ENCODE data around the gene SFTA2.
A peak's percentile ranks its signal among the peaks of the same experiment; 100 is the strongest.

The SFTA2 gene

GRCh38 chr6:30897882-30898281 is 34.1 kb downstream of the SFTA2 start (continued):
- TF ChIP-seq TRIM28 (IDR thresholded peaks at IDR 0.05; ENCODE audit: borderline replicate concordance, low read length), result no peak
- TF ChIP-seq, protein P1, sequence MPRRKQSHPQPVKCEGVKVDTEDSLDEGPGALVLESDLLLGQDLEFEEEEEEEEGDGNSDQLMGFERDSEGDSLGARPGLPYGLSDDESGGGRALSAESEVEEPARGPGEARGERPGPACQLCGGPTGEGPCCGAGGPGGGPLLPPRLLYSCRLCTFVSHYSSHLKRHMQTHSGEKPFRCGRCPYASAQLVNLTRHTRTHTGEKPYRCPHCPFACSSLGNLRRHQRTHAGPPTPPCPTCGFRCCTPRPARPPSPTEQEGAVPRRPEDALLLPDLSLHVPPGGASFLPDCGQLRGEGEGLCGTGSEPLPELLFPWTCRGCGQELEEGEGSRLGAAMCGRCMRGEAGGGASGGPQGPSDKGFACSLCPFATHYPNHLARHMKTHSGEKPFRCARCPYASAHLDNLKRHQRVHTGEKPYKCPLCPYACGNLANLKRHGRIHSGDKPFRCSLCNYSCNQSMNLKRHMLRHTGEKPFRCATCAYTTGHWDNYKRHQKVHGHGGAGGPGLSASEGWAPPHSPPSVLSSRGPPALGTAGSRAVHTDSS (tag by site-specific recombination; IDR thresholded peaks at IDR 0.05), result no peak
- TF ChIP-seq ZNF404 (tag by site-specific recombination; IDR thresholded peaks at IDR 0.05), result no peak
- no peak for TF ChIP-seq KLF16 (tag by site-specific recombination; IDR thresholded peaks at IDR 0.05)
- TF ChIP-seq ZNF658 (tag by site-specific recombination; IDR thresholded peaks at IDR 0.05), result no peak
- TF ChIP-seq, protein P2, sequence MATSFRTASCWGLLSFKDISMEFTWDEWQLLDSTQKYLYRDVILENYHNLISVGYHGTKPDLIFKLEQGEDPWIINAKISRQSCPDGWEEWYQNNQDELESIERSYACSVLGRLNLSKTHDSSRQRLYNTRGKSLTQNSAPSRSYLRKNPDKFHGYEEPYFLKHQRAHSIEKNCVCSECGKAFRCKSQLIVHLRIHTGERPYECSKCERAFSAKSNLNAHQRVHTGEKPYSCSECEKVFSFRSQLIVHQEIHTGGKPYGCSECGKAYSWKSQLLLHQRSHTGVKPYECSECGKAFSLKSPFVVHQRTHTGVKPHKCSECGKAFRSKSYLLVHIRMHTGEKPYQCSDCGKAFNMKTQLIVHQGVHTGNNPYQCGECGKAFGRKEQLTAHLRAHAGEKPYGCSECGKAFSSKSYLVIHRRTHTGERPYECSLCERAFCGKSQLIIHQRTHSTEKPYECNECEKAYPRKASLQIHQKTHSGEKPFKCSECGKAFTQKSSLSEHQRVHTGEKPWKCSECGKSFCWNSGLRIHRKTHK (tag by site-specific recombination; IDR thresholded peaks at IDR 0.05), result no peak
- no peak for TF ChIP-seq ZNF624 (tag by site-specific recombination; IDR thresholded peaks at IDR 0.05)
- TF ChIP-seq, protein P3, sequence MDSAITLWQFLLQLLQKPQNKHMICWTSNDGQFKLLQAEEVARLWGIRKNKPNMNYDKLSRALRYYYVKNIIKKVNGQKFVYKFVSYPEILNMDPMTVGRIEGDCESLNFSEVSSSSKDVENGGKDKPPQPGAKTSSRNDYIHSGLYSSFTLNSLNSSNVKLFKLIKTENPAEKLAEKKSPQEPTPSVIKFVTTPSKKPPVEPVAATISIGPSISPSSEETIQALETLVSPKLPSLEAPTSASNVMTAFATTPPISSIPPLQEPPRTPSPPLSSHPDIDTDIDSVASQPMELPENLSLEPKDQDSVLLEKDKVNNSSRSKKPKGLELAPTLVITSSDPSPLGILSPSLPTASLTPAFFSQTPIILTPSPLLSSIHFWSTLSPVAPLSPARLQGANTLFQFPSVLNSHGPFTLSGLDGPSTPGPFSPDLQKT (IDR thresholded peaks at IDR 0.05; ENCODE audit: borderline replicate concordance, low read depth, low read length), result no peak
- TF ChIP-seq TSHZ1 (tag by site-specific recombination; IDR thresholded peaks at IDR 0.05; ENCODE audit: borderline replicate concordance), result no peak
- no peak for TF ChIP-seq ZNF548 (tag by site-specific recombination; IDR thresholded peaks at IDR 0.05)
- TF ChIP-seq ZNF23 (tag by site-specific recombination; IDR thresholded peaks at IDR 0.05; ENCODE audit: borderline replicate concordance), result no peak

GRCh38 chr6:30896541-30896940 is 35.4 kb downstream of the SFTA2 start:
- Histone ChIP-seq H3K4me3 (ENCODE audit: low read depth, low read length) (no peak overlapping the region), H3K36me3 (ENCODE audit: control insufficient read depth in 2 of 2, insufficient read depth in 1 of 2, low read length in 2 of 2) (peaks cover 22 to 81% of the 10 kb centered on the region in 2 experiments), H3K9me3 (ENCODE audit: control insufficient read depth, insufficient read depth, low read depth, low read length) (no peaks in the 10 kb centered on the region), H3K4me1 (ENCODE audit: control insufficient read depth, insufficient read depth, low read length) (no peaks in the 10 kb centered on the region), H3K27ac (ENCODE audit: extremely low read depth, low read depth, low read length) (no peak overlapping the region)
- ChIA-PET POLR2A (interaction anchor here (0.9 to 1.5 kb wide), 3 partner anchors 11 to 14 kb away, joined by 3 read pairs; partner anchors contain the start of gene DDR1), CTCF (interaction anchor here (0.5 to 1.2 kb wide), 3 partner anchors 168 to 515 kb away, joined by 3 to 4 read pairs (median 3); no protein-coding TSS in a partner anchor)
- TF ChIP-seq ZNF555 (tag by site-specific recombination; conservative IDR thresholded peaks at IDR 0.05), result no peak
- no peak for TF ChIP-seq ZNF600 (tag by site-specific recombination; IDR thresholded peaks at IDR 0.05)

DNA sequence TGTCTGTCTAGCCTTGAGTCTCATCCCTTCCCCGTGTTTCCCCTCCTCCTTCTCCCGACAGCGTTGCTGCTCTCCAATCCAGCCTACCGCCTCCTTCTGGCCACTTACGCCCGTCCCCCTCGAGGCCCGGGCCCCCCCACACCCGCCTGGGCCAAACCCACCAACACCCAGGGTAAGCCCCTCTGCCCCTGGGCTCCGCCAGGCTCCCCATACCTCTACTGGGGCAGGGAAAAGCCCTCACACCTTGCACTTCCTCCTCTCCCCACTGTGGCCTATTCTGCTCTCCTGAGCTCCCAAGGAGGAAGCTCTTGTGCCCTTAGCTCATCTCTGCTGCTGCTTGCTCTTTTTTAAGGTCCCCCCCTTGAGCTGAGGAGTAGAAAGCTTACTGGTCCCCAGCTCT is 36.6 kb downstream of the SFTA2 start:
- no peak for TF ChIP-seq ZBTB49 (tag by site-specific recombination; IDR thresholded peaks at IDR 0.05; ENCODE audit: low read depth)
- peak; percentile 3; the same call in 1 of the 2 replicates for TF ChIP-seq ZBTB17 (tag by site-specific recombination; IDR thresholded peaks at IDR 0.05)
- no peak overlapping the region for H3K4me3 ChIP-seq (ENCODE audit: low read depth, low read length)
- peaks cover 22 to 93% of the 10 kb centered on the region in 2 experiments for H3K36me3 ChIP-seq (ENCODE audit: control insufficient read depth in 2 of 2, insufficient read depth in 1 of 2, low read length in 2 of 2)
- no peak overlapping the region for H3K27ac ChIP-seq (ENCODE audit: extremely low read depth, low read depth, low read length)
- H3K9me3 ChIP-seq (ENCODE audit: control insufficient read depth, insufficient read depth, low read depth, low read length), result no peaks in the 10 kb centered on the region
- POLR2A ChIA-PET, result interaction anchor here (0.9 to 1.5 kb wide), 3 partner anchors 10 to 13 kb away, joined by 3 read pairs; partner anchors contain the start of gene DDR1
- no peaks in the 10 kb centered on the region for H3K4me1 ChIP-seq (ENCODE audit: control insufficient read depth, insufficient read depth, low read length)
- CTCF ChIA-PET, result interaction anchor here (0.6 to 1.0 kb wide), 2 partner anchors 157 to 504 kb away, joined by 3 to 4 read pairs; no protein-coding TSS in a partner anchor

Data from HEK293 (cell line).